PC-3 (cell line): Measurements from ENCODE around the gene NOD1.

Experiments used
- EZH2 ChIP-seq: fragments of 300-600 bp; sonication (generic); IDR thresholded peaks from one replicate; pipeline ENCODE4 v1.6.1; 2017; ENCODE audit warnings: antibody characterized with exemption, mild to moderate bottlenecking, low read length; ENCODE audit not compliant: unreplicated experiment
- EZH2phosphoT487 ChIP-seq: fragments of 300-600 bp; sonication (generic); IDR thresholded peaks from 2 replicates; pipeline ENCODE4 v1.6.1; 2018; ENCODE audit warnings: mild to moderate bottlenecking, antibody characterized with exemption, low read length, borderline replicate concordance
- TF ChIP-seq, protein P1 (sequence below): fragments of 300-600 bp; sonication (generic); conservative IDR thresholded peaks from 2 replicates; pipeline ENCODE4 v1.5.1; 2017; ENCODE audit warnings: antibody characterized with exemption, low read depth, mild to moderate bottlenecking, low read length

DNA sequence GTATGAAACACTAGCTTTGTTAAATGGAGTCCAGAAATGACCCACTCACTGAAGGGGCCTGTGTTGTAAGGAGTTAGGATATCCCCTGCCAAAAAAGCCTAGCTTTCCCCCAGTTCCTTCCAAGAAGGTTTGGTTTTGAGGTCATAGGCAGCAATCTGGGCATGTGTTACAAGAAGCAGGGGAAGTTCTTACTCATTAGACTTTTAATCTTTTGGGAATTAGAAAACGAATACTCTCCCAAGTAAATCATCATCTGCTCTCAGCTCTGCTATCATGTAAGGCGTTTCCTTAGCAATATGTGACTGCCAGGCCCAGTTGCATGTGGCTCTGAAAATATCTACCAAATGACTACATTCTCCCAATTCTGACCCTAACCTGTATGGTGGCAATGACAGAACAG lies 3.7 kb downstream of the NOD1 start:
- no peak for TF ChIP-seq EZH2phosphoT487
- TF ChIP-seq, protein P1, sequence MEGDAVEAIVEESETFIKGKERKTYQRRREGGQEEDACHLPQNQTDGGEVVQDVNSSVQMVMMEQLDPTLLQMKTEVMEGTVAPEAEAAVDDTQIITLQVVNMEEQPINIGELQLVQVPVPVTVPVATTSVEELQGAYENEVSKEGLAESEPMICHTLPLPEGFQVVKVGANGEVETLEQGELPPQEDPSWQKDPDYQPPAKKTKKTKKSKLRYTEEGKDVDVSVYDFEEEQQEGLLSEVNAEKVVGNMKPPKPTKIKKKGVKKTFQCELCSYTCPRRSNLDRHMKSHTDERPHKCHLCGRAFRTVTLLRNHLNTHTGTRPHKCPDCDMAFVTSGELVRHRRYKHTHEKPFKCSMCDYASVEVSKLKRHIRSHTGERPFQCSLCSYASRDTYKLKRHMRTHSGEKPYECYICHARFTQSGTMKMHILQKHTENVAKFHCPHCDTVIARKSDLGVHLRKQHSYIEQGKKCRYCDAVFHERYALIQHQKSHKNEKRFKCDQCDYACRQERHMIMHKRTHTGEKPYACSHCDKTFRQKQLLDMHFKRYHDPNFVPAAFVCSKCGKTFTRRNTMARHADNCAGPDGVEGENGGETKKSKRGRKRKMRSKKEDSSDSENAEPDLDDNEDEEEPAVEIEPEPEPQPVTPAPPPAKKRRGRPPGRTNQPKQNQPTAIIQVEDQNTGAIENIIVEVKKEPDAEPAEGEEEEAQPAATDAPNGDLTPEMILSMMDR = no peak
- no peak for TF ChIP-seq EZH2
